RWPE2 (cell line): Measurements from ENCODE around the gene BICDL1.

Experiments used
- ATAC-seq: fragments of 200-7000 bp; cut with Tn5 transposase; 3 replicates; pipeline ENCODE4 v1.9.1; 2021; ENCODE audit warnings: low read depth
- DNase-seq: peaks from one replicate; pipeline ENCODE4 v3.0.0-alpha.2; 2020; ENCODE audit warnings: low spot score
- H3K27ac ChIP-seq: fragments of 450-650 bp; 2 replicates; pipeline ENCODE4 v1.5.1; 2017; ENCODE audit warnings: mild to moderate bottlenecking; ENCODE audit not compliant: poor library complexity, severe bottlenecking
- H3K27me3 ChIP-seq: fragments of 250-450 bp; sonication (Bioruptor Pico); 2 replicates; pipeline ENCODE4 v1.5.1; 2021; ENCODE audit warnings: mild to moderate bottlenecking, moderate library complexity; ENCODE audit not compliant: insufficient read depth, poor library complexity, severe bottlenecking
- H3K36me3 ChIP-seq: fragments of 250-450 bp; sonication (Bioruptor Pico); 2 replicates; pipeline ENCODE4 v1.5.1; 2020; ENCODE audit warnings: low read depth, mild to moderate bottlenecking, moderate library complexity
- H3K4me1 ChIP-seq: fragments of 250-450 bp; sonication (Bioruptor Pico); 2 replicates; pipeline ENCODE4 v1.5.1; 2021; ENCODE audit warnings: mild to moderate bottlenecking, moderate library complexity; ENCODE audit not compliant: insufficient read depth, poor library complexity, severe bottlenecking
- H3K4me3 ChIP-seq: fragments of 250-450 bp; sonication (Bioruptor Pico); 2 replicates; pipeline ENCODE4 v1.5.1; 2021; ENCODE audit warnings: mild to moderate bottlenecking, moderate library complexity; ENCODE audit not compliant: severe bottlenecking
- H3K9me3 ChIP-seq: fragments of 250-450 bp; sonication (Bioruptor Pico); 2 replicates; pipeline ENCODE4 v1.5.1; 2021; ENCODE audit warnings: mild to moderate bottlenecking, moderate library complexity; ENCODE audit not compliant: severe bottlenecking
- TF ChIP-seq, protein P1 (sequence below): fragments of 450-650 bp; IDR thresholded peaks from one replicate; pipeline ENCODE4 v1.5.1; 2017; ENCODE audit warnings: mild to moderate bottlenecking, moderate library complexity; ENCODE audit not compliant: poor library complexity, severe bottlenecking

BICDL1 gene

DNA sequence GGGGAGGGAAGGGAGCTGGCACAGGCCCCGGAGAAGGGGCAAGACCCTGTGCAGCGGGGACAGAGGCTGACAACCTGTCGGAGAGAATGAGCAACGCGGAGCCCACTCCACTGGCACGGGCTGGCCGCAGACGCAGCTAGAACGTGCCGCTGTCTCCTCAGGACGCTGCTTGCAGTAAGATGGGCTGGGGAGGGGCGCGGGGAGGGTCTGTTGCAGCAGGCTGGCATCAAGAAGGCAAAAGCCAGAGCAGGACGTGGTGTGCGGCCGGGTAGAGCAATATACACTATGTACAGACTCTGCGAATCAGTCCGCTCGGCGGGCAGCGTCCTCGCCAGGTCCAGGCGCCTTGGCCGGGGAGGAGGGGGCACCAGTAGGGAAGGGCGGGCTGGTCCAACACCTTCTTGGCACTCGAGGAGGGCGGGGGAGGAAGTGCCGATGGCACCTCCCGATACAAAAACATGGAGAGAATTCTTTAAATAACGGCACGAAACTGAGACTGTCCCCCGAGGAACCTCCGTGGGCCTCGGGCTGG is 107.7 kb downstream of the BICDL1 start:
- TF ChIP-seq, protein P1, sequence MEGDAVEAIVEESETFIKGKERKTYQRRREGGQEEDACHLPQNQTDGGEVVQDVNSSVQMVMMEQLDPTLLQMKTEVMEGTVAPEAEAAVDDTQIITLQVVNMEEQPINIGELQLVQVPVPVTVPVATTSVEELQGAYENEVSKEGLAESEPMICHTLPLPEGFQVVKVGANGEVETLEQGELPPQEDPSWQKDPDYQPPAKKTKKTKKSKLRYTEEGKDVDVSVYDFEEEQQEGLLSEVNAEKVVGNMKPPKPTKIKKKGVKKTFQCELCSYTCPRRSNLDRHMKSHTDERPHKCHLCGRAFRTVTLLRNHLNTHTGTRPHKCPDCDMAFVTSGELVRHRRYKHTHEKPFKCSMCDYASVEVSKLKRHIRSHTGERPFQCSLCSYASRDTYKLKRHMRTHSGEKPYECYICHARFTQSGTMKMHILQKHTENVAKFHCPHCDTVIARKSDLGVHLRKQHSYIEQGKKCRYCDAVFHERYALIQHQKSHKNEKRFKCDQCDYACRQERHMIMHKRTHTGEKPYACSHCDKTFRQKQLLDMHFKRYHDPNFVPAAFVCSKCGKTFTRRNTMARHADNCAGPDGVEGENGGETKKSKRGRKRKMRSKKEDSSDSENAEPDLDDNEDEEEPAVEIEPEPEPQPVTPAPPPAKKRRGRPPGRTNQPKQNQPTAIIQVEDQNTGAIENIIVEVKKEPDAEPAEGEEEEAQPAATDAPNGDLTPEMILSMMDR: no peak
- no peak for DNase-seq
- no peak for ATAC-seq
- H3K4me1 ChIP-seq: no peaks in the 10 kb centered on the region
- peaks cover 31% of the 10 kb centered on the region for H3K36me3 ChIP-seq
- H3K27ac ChIP-seq: no peak overlapping the region
- H3K4me3 ChIP-seq: no peak overlapping the region
- H3K9me3 ChIP-seq: no peaks in the 10 kb centered on the region
- H3K27me3 ChIP-seq: no peaks in the 10 kb centered on the region

DNA sequence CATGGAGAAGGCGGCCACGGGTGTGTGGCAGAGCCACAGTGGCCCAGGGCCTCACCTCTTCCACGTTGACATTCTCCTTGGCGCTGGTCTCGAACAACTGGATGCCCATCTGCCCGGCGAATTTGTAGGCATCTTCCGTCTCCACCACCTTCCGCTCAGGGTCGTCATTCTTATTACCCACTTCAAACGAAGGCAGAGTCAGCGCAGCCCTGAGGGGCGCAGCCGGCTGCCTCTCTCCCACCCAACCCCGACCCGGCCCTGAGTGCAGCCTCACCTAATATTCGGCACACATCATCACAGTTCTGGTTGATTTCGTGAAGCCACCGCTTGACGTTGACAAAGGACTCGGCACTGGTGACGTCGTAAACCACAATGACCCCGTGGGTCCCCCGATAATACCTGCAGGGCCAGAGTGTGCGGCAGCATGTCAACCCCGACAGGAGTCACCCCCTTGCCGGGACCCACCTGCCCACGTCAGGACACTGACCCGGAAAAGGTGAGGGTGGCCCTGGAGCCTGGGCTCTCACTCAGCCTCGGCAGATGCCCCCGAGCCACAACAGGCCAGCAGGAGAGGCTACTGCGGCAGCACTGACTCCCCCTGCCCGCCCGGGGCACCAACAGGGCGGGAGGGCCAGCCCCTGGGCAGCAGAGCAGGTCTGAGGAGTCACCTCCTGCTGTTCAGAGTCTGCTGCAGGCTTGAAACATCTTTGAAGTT is 109.9 kb downstream of the BICDL1 start:
- TF ChIP-seq, protein P1: no peak
- Histone ChIP-seq H3K36me3 (peaks cover 42% of the 10 kb centered on the region), H3K9me3 (no peaks in the 10 kb centered on the region), H3K4me3 (no peak overlapping the region), H3K27me3 (no peaks in the 10 kb centered on the region), H3K4me1 (no peaks in the 10 kb centered on the region), H3K27ac (no peak overlapping the region)
- DNase-seq (no peak), ATAC-seq (no peak)

DNA sequence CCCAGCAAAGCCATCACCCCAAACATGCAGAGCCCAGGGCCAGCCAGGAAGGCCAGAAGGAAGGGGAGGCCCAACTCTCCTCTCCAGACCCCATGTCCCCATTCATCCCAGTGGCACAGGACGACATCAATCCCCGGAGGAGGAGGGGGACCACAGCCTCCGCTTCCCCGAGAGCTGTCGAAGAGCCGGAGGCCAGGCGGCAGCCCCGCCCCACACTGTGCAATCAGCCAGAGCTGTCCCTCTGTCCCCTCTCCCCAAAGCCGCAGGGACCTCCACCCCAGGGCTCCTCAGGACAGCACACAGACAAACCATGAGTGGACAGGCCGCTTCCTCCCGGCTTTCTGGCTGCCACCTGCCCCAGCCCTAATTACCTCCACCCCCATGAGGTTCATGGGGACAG is 110.7 kb downstream of the BICDL1 start:
- Histone ChIP-seq H3K9me3 (no peaks in the 10 kb centered on the region), H3K4me3 (no peak overlapping the region), H3K36me3 (peaks cover 39% of the 10 kb centered on the region), H3K4me1 (no peaks in the 10 kb centered on the region), H3K27me3 (no peaks in the 10 kb centered on the region), H3K27ac (no peak overlapping the region)
- no peak for ATAC-seq
- no peak for DNase-seq
- TF ChIP-seq, protein P1: no peak

DNA sequence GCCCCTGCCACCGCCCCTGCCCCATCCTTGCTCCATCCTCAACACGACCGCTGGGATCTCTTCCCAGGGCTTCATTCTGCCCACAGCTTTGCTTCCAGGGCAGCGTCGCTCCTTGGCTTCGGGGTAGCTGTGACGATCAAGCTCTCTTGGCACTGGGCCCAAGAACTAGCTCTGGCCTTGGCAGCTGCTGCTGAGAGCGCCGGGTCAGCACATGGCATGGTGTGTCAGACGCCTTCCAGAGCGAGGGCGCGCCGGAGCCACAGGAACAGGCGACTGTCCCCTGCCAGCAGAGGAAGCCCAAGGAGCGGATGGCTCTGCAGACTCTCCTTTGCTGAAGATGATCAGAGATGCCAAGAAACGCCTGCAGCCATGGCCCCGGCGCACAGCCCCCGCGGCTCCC is 111.6 kb downstream of the BICDL1 start:
- DNase-seq (no peak), ATAC-seq (no peak)
- Histone ChIP-seq H3K27ac (no peak overlapping the region), H3K36me3 (peaks cover 44% of the 10 kb centered on the region), H3K4me3 (no peak overlapping the region), H3K27me3 (no peaks in the 10 kb centered on the region), H3K9me3 (no peaks in the 10 kb centered on the region), H3K4me1 (no peaks in the 10 kb centered on the region)
- TF ChIP-seq, protein P1: no peak

DNA sequence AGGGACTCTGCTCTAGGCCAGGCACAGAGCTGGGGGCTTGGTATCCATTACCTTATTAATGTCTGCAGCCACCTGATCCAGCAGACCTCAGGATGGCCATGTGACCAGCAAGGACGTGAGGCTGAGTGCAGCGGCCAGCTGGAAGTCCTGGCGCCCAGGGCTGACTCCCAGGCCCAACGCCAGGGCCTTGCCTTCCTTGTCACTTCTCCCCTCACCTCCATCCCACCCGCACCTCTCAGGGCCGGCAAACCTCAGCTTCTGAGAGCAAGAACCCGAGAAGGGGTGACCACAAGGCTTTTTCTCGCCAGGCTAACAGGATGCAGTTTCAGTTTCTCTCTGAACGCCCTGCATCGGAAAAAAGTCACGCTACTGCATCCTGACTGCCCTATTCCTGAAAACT is 112.1 kb downstream of the BICDL1 start:
- Histone ChIP-seq H3K4me3 (no peak overlapping the region), H3K36me3 (peaks cover 43% of the 10 kb centered on the region), H3K4me1 (no peaks in the 10 kb centered on the region), H3K27me3 (no peaks in the 10 kb centered on the region), H3K9me3 (no peaks in the 10 kb centered on the region), H3K27ac (no peak overlapping the region)
- ATAC-seq (no peak), DNase-seq (no peak)
- TF ChIP-seq, protein P1: no peak
